RWPE2 (cell line): Measurements from ENCODE around the gene MGST3.
"Not testable (repeated sequence)": the region's sequence is repeated elsewhere in the genome, so short reads cannot be mapped to it uniquely, and the experiment has no call there.

Experiments
- ATAC-seq: fragments of 200-7000 bp; cut with Tn5 transposase; 3 replicates; pipeline ENCODE4 v1.9.1; 2021; ENCODE audit warnings: low read depth
- DNase-seq: peaks from one replicate; pipeline ENCODE4 v3.0.0-alpha.2; 2020; ENCODE audit warnings: low spot score
- H3K27ac ChIP-seq: fragments of 450-650 bp; 2 replicates; pipeline ENCODE4 v1.5.1; 2017; ENCODE audit warnings: mild to moderate bottlenecking; ENCODE audit not compliant: poor library complexity, severe bottlenecking
- H3K27me3 ChIP-seq: fragments of 250-450 bp; sonication (Bioruptor Pico); 2 replicates; pipeline ENCODE4 v1.5.1; 2021; ENCODE audit warnings: mild to moderate bottlenecking, moderate library complexity; ENCODE audit not compliant: insufficient read depth, poor library complexity, severe bottlenecking
- H3K36me3 ChIP-seq: fragments of 250-450 bp; sonication (Bioruptor Pico); 2 replicates; pipeline ENCODE4 v1.5.1; 2020; ENCODE audit warnings: low read depth, mild to moderate bottlenecking, moderate library complexity
- H3K4me1 ChIP-seq: fragments of 250-450 bp; sonication (Bioruptor Pico); 2 replicates; pipeline ENCODE4 v1.5.1; 2021; ENCODE audit warnings: mild to moderate bottlenecking, moderate library complexity; ENCODE audit not compliant: insufficient read depth, poor library complexity, severe bottlenecking
- H3K4me3 ChIP-seq: fragments of 250-450 bp; sonication (Bioruptor Pico); 2 replicates; pipeline ENCODE4 v1.5.1; 2021; ENCODE audit warnings: mild to moderate bottlenecking, moderate library complexity; ENCODE audit not compliant: severe bottlenecking
- H3K9me3 ChIP-seq: fragments of 250-450 bp; sonication (Bioruptor Pico); 2 replicates; pipeline ENCODE4 v1.5.1; 2021; ENCODE audit warnings: mild to moderate bottlenecking, moderate library complexity; ENCODE audit not compliant: severe bottlenecking
- CTCF ChIP-seq: fragments of 450-650 bp; IDR thresholded peaks from one replicate; pipeline ENCODE4 v1.5.1; 2017; ENCODE audit warnings: mild to moderate bottlenecking, moderate library complexity; ENCODE audit not compliant: poor library complexity, severe bottlenecking

Gene MGST3

GRCh38 chr1:165650981-165651625 lies 20.1 kb downstream of the MGST3 start:
- no peak for DNase-seq
- Histone ChIP-seq H3K27ac (no peak overlapping the region), H3K4me1 (peaks cover 2% of the 10 kb centered on the region), H3K9me3 (no peaks in the 10 kb centered on the region), H3K36me3 (peaks cover 38% of the 10 kb centered on the region), H3K4me3 (no peak overlapping the region), H3K27me3 (no peaks in the 10 kb centered on the region)
- ATAC-seq: no peak
- TF ChIP-seq CTCF: no peak

- peaks cover 46% of the 10 kb centered on the region for H3K36me3 ChIP-seq
- H3K4me1 ChIP-seq, H3K9me3 ChIP-seq, ATAC-seq, H3K27me3 ChIP-seq, H3K27ac ChIP-seq, H3K4me3 ChIP-seq, DNase-seq: not testable (repeated sequence)
These were observed 27.9 kb downstream of the MGST3 start for GRCh38 chr1:165658766-165659580.

- Histone ChIP-seq H3K36me3 (peaks cover 46% of the 10 kb centered on the region), H3K4me3 (no peak overlapping the region), H3K9me3 (no peaks in the 10 kb centered on the region), H3K27me3 (no peaks in the 10 kb centered on the region), H3K4me1 (no peaks in the 10 kb centered on the region), H3K27ac (no peak overlapping the region)
- no peak for ATAC-seq
- no peak for TF ChIP-seq CTCF
- no peak for DNase-seq
These were observed 28.5 kb downstream of the MGST3 start for GRCh38 chr1:165659581-165659895.

- ATAC-seq (no peak), DNase-seq (no peak)
- H3K4me3 ChIP-seq: no peak overlapping the region
- peaks cover 52% of the 10 kb centered on the region for H3K36me3 ChIP-seq
- TF ChIP-seq CTCF: no peak
- no peaks in the 10 kb centered on the region for H3K27me3 ChIP-seq
- no peak overlapping the region for H3K27ac ChIP-seq
- no peaks in the 10 kb centered on the region for H3K4me1 ChIP-seq
- no peaks in the 10 kb centered on the region for H3K9me3 ChIP-seq
These were observed 30.7 kb downstream of the MGST3 start for GRCh38 chr1:165661703-165662102.

GRCh38 chr1:165662186-165662585 lies 31.2 kb downstream of the MGST3 start:
- TF ChIP-seq CTCF: no peak
- H3K4me3 ChIP-seq: no peak overlapping the region
- H3K27ac ChIP-seq: no peak overlapping the region
- H3K27me3 ChIP-seq: no peaks in the 10 kb centered on the region
- ATAC-seq (no peak), DNase-seq (no peak)
- H3K9me3 ChIP-seq: no peaks in the 10 kb centered on the region
- H3K4me1 ChIP-seq: no peaks in the 10 kb centered on the region
- peaks cover 55% of the 10 kb centered on the region for H3K36me3 ChIP-seq
